Measurements from ENCODE around the gene FNDC3B.

The FNDC3B gene

GRCh38 chr3:172202797-172203196 lies 163.4 kb downstream of the FNDC3B start:
- TF ChIP-seq ZFX (IDR thresholded peaks at IDR 0.05; ENCODE audit: borderline replicate concordance) (no peak), CTCF (IDR thresholded peaks at IDR 0.05) (no peak)
- H3K27ac ChIP-seq, result no peak overlapping the region

- TF ChIP-seq CTCF (IDR thresholded peaks at IDR 0.05), result no peak
- TF ChIP-seq ZFX (IDR thresholded peaks at IDR 0.05; ENCODE audit: borderline replicate concordance), result no peak
- H3K27ac ChIP-seq, result peak overlapping the region; percentile 69
These were observed 164.3 kb downstream of the FNDC3B start for GRCh38 chr3:172203522-172204258.

GRCh38 chr3:172204716-172205115 lies 165.3 kb downstream of the FNDC3B start:
- peak overlapping the region; percentile 69 for H3K27ac ChIP-seq
- TF ChIP-seq ZFX (IDR thresholded peaks at IDR 0.05; ENCODE audit: borderline replicate concordance), result no peak
- no peak for TF ChIP-seq CTCF (IDR thresholded peaks at IDR 0.05)

- no peak overlapping the region for H3K27ac ChIP-seq
- TF ChIP-seq ZFX (IDR thresholded peaks at IDR 0.05; ENCODE audit: borderline replicate concordance), result no peak
- TF ChIP-seq CTCF (IDR thresholded peaks at IDR 0.05), result no peak
These were observed 169.4 kb downstream of the FNDC3B start for GRCh38 chr3:172208586-172209332.

GRCh38 chr3:172209333-172210321 lies 170.2 kb downstream of the FNDC3B start:
- TF ChIP-seq CTCF (IDR thresholded peaks at IDR 0.05) (no peak), ZFX (IDR thresholded peaks at IDR 0.05; ENCODE audit: borderline replicate concordance) (no peak)
- H3K27ac ChIP-seq, result no peak overlapping the region

GRCh38 chr3:172210355-172210754 lies 171.0 kb downstream of the FNDC3B start:
- TF ChIP-seq ZFX (IDR thresholded peaks at IDR 0.05; ENCODE audit: borderline replicate concordance), result no peak
- TF ChIP-seq CTCF (IDR thresholded peaks at IDR 0.05), result no peak

More at GRCh38 chr3:172210355-172210754, 171.0 kb downstream of the FNDC3B start:
- H3K27ac ChIP-seq, result no peak overlapping the region
